Gastrocnemius medialis (tissue), 4 donors: ENCODE results near the gene CFAP100.

Source experiments
- CTCF ChIP-seq, 5 experiments: fragments of 450-650 bp in 3 of 5; fragments of 200-600 bp in 2 of 5; sonication (generic) in 2 of 5; IDR thresholded peaks in 4 of 5; conservative IDR thresholded peaks in 1 of 5; 1 replicate in 4 of 5; 2 replicates in 1 of 5; pipeline ENCODE4 v1.5.1; 2016 to 2019; ENCODE audit warnings: antibody characterized with exemption in 5 of 5, mild to moderate bottlenecking in 3 of 5, moderate library complexity in 3 of 5
- POLR2A ChIP-seq, 2 donors: fragments of 450-650 bp; IDR thresholded peaks; one replicate each; pipeline ENCODE4 v1.6.1; 2017; ENCODE audit warnings: antibody characterized with exemption in 2 of 2, mild to moderate bottlenecking in 2 of 2, moderate library complexity in 2 of 2

- no peak for TF ChIP-seq CTCF (IDR thresholded peaks at IDR 0.05 in 4 of 5, conservative IDR thresholded peaks at IDR 0.05 in 1 of 5)
- no peak for TF ChIP-seq POLR2A (IDR thresholded peaks at IDR 0.05)
Measured at GRCh38 chr3:126464997-126465396, 70.3 kb downstream of the CFAP100 start.
